Stimulated activated CD8-positive, alpha-beta memory T cell treated with anti-CD3 and anti-CD28 coated beads, Interleukin-7, amount 100 ng/mL, for 48 hours (primary cell): Measurements from ENCODE around the gene CBLC.
"Not testable (repeated sequence)": the region's sequence is repeated elsewhere in the genome, so short reads cannot be mapped to it uniquely, and the experiment has no call there.

Source experiments
- DNase-seq, 2 donors: peaks; one replicate each; pipeline ENCODE4 v3.0.0-alpha.2; 2020; ENCODE audit warnings: low read depth in 1 of 2; ENCODE audit errors: extremely low read depth in 1 of 2

CBLC gene

DNA sequence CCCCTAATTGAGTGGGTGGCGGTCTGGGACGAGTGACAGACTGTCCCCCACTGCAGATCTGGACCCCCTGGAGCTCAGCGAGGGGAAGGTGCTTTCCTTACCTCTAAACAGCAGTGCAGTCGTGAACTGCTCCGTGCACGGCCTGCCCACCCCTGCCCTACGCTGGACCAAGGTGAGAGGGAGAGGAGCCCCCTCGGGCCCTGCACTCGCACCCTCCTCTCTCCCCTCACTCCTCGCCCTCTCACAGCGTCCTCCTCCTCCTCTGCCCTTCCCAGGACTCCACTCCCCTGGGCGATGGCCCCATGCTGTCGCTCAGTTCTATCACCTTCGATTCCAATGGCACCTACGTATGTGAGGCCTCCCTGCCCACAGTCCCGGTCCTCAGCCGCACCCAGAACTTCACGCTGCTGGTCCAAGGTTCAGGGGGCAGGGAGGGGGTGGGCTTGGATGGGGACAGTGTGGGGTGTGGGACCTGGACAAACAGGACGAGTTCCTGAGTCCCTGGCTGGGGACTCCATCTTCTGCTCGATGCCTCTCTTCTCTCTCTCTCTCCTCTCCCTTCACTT lies 40.9 kb downstream of the CBLC start:
- no peak for DNase-seq

DNA sequence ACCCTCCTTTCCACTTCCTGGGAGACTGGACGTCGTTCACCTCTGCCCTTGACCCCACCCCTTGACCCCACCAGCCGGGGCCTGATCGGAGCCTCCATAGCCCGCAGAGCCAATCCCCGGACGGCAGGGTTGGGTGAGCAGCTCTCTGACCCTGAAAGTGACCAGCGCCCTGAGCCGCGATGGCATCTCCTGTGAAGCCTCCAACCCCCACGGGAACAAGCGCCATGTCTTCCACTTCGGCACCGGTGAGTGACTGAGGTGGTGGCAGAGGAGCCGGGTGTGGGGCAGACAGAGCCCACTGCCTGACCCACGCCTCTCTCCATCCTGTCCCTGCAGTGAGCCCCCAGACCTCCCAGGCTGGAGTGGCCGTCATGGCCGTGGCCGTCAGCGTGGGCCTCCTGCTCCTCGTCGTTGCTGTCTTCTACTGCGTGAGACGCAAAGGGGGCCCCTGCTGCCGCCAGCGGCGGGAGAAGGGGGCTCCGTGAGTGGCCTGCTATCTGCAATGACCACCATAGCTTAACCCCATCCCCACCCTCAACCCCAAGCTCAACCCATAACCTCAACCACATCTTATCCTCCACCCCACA lies 41.6 kb downstream of the CBLC start:
- no peak for DNase-seq

DNA sequence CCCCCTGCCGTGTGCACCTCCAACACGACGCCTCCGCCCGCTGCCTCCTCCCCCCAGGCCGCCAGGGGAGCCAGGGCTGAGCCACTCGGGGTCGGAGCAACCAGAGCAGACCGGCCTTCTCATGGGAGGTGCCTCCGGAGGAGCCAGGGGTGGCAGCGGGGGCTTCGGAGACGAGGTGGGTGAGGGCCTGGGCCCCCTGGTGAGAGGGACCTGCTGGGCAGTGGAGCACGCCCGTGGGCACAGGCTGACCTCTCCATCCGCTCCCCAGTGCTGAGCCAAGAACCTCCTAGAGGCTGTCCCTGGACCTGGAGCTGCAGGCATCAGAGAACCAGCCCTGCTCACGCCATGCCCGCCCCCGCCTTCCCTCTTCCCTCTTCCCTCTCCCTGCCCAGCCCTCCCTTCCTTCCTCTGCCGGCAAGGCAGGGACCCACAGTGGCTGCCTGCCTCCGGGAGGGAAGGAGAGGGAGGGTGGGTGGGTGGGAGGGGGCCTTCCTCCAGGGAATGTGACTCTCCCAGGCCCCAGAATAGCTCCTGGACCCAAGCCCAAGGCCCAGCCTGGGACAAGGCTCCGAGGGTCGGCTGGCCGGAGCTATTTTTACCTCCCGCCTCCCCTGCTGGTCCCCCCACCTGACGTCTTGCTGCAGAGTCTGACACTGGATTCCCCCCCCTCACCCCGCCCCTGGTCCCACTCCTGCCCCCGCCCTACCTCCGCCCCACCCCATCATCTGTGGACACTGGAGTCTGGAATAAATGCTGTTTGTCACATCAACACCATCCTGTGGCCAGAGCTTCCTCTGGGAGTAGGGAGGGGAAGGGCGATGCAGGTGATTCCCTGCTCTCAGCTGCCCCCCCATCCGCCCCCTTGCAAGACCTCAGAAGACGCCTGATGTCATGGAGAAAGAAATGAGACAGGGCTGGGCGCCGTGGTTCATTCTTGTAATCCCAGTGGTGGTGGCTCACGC lies 43.2 kb downstream of the CBLC start:
- no peak for DNase-seq

DNA sequence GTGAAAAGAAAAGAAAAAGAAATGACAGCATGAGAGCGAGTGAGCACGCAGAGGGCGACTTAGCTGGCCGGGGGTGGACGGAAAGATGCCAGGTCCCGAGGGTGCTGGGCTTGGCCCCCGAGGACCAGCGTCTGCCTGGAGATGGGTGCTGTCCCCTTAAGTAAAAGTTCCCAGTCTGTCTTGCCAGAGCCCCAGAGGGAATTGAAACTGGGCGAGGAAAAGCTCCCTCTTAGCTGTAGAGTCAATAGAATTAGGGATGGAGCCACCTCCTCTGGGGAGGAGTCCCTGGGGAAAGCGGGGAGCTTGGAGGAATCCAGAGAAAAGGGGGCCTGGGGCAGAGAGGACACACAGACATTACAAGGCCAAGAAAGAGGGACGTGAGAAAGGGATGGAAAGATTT lies 44.5 kb downstream of the CBLC start:
- DNase-seq: no peak

GRCh38 chr19:44822670-44823372 lies 45.1 kb downstream of the CBLC start:
- DNase-seq: no peak

DNA sequence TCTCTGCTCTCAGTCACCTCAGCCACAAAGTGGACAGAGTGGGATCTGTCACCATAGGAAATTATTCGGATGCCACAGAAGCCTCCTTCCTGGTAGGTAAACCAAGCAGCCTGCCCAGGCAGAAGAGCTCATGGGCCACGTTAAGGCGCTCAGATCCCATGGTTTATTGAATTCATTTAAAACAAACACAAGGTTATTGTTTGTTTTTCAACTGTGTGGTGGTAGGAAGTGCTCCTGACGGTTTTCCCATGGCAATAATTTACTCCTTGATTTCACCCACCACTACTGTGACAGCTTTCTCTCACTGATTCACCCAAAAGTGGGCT lies 45.6 kb downstream of the CBLC start:
- no peak for DNase-seq

DNA sequence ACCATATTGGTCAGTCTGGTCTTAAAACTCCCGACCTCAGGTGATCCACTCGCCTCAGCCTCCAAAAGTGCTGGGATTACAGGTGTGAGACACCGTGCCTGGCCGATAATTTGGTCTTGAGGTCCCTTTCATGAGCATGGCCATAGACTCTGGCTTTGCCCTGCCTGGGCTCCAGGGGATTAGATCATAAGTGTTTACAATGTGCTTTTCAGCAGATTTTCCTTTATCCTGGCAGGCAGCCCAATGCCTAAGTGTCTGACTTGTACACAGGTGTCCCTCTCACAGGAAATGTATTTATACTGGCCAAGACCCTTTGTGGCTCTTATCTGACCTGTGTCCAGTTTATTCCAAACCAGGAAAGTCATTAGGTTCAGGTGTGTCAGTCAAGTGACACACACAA lies 47.1 kb downstream of the CBLC start:
- no peak for DNase-seq

- DNase-seq: not testable (repeated sequence)
These were observed 55.2 kb downstream of the CBLC start for GRCh38 chr19:44832875-44833274.

GRCh38 chr19:44834399-44834798 lies 56.7 kb downstream of the CBLC start:
- DNase-seq: not testable (repeated sequence)

DNA sequence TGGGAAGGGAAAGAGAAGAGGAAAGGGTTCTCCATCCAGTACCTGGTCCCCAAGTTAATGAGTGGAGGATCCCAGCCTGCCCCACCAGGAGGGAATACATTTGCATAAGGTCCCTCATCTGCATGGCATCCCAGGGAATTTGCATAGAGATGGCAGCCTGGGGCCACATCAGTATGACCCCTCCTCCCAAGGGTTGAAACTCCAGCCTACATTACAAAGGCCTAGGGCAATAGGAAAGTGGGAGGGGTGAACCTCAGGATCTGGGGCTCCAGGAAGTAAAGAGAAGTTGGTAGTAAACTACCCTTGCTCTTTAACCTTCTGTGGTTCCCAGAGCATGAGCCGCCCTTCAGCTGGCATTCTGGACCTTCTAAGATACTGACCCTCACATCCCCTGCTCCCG lies 61.6 kb downstream of the CBLC start:
- DNase-seq: no peak

- DNase-seq: no peak
These were observed 63.1 kb downstream of the CBLC start for GRCh38 chr19:44840811-44841210.

GRCh38 chr19:44841231-44841630 lies 63.5 kb downstream of the CBLC start:
- DNase-seq: no peak

GRCh38 chr19:44845286-44845611 lies 67.6 kb downstream of the CBLC start:
- no peak for DNase-seq

DNA sequence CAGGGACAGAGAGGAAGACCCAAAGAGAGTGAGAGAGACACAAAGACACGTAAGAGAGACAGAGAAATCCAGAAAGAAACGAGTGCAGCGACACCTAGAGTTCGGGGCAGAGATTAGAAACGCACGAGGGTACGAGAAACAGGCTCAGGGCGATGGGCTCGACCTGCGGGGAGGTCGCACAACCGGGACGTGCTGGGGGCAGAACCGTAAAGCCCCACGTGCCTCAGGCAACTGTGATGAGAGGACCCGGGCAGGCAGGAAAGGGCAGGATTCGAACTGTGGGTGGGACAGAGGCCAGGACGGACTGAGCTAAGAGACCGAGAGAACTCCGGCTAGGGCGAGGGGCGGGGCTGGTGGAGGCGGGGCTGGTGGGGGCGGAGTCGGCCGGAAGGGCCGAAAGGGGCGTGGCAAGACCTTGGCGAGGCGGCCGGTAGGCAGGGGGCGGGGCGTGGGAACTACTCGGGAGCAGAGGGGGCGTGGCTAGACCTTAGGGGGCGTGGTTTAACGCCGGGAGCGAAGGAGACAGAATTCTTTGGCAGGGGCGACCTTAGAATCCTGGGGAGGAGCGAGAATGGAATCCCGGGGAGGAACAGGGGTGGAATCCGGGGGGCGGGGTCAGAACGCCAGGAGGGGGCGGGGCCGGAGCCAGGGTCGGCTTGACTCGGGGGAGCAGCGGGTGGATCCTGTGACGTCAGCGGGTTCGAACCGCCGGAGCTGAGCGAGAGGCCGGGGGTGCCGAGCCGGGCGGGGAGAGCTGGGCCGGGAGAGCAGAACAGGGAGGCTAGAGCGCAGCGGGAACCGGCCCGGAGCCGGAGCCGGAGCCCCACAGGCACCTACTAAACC lies 68.1 kb downstream of the CBLC start, which contains the start of gene NECTIN2:
TSS of gene NECTIN2 (plus strand) at position 686 of the 843 bp plus-strand sequence. CDS start 229 bp downstream, outside the sequence.
- DNase-seq: peak; percentile 70 to 87

DNA sequence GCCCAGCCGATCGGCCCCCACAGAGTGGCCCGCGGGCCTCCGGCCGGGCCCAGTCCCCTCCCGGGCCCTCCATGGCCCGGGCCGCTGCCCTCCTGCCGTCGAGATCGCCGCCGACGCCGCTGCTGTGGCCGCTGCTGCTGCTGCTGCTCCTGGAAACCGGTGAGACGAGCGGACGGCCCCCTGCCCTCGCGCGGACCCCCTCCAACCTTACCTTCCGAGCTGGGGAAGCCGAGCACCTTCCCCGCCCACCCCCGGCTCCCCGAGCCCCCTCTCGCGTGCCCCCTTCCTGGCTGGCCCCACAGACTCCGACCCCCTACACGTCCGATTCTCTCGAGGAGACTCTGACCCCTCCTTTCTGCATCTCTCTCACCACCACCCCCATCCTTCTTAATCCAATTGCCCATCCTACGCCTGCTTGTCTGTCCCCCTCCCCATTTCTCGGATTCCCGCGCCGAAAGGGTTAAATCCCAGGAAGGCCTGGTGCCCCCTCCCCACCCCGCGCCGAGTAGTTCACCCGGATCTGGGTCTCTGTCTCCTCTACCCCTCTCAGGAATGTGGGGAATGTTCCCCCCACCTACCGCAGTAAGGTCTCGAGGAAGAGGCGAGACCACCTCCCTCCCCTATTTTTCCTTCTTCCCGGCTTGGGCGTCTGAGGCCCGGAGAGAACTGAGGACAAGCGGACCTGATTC lies 68.9 kb downstream of the CBLC start:
- no peak for DNase-seq

DNA sequence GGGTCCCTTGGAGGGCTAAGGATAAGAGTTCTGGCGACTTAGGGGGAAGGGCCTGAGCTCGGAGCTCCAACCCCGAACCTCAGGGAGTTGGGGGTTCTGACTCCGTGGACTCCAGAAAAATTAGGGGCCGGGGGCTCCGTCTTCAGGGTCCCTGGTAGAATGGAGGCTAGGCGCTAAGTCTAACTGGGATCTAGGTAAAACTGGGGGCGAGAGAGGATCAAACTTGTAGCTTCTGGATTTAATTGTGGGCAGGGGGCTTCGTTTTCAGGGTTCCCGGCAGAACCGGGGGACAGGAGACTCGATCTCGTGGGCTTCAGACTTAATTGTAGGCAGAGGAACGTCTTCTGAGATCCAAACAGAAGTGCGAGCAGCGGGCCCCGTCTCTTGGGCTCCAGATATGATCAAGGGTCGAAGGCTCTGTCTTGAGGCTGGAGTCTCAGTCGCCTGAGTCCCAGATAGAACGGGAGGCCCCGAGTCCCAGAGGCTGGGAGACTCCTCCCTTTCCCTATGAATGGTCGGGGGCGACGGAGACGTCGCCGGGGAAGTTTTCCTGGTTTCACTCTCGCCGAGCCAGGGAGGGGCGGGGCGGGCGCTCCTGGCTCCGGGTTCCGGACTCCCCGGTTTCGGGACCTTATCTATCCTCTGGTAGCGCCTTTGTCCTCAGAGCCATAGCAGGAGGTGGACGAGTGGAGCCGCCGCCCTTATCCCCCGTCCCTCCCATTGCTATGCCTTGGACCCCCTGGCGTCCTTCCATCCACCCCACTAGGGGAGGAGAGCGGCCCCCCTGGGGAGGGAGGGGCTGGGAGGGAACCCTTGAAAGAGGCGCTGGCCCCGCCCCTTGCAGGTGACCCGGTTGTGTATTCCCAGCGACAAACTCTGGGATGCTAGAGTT lies 69.7 kb downstream of the CBLC start:
- DNase-seq: no peak

- DNase-seq: no peak
These were observed 70.5 kb downstream of the CBLC start for GRCh38 chr19:44848036-44848811.

DNA sequence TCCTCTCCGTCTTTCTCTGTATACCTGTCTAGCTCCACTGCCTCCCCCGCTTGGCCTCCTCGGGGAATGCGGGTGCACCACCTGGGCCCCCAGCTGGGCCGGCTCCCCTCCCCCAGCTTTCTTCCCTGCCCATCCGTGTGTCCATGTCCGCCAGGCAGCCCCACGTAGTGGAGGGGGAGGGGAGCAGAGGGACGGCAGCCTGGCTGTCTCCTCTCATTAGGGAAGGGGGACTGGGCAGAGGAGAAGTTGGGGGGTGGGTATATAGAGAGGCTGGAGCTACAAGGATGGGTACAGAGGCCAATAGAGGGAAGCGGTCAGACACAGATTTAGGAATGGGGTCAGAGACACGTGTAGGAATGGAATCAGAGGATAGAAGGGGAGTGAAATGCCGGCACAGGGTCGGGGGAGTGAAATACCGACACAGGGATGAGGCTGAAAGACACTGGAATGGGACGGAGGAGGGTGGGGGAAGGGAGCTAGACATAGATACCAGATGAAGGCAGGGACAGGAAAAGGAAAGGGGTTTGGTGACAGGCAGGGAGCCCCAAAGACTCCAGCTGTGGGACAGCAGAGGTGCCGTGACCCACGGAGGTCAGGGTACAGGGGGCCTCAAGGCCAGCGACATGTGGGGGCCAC lies 71.2 kb downstream of the CBLC start:
- no peak for DNase-seq
